PFSK-1 (cell line): Measurements from ENCODE around the gene INCA1.

Source experiments
- POLR2AphosphoS5 ChIP-seq: IDR thresholded peaks from 2 replicates; pipeline ENCODE4 v1.6.1; 2012; ENCODE audit warnings: low read depth, mild to moderate bottlenecking, control low read depth, low read length, moderate library complexity
- REST ChIP-seq, 2 experiments: IDR thresholded peaks; 2 replicates each; pipeline versions ENCODE4 v1.6.1 to v1.8.0; 2011 to 2012; ENCODE audit warnings: low read depth in 2 of 2, low read length in 2 of 2, control low read depth in 1 of 2, inconsistent platforms in 1 of 2, mild to moderate bottlenecking in 1 of 2, moderate library complexity in 1 of 2; ENCODE audit not compliant: insufficient read depth in 1 of 2
- TAF1 ChIP-seq: IDR thresholded peaks from 2 replicates; pipeline ENCODE4 v1.6.1; 2012; ENCODE audit warnings: low read length, control low read depth, borderline replicate concordance; ENCODE audit not compliant: insufficient read depth

GRCh38 chr17:4939546-4939795 is 57.9 kb downstream of the INCA1 start:
- TF ChIP-seq POLR2AphosphoS5, result no peak
- TF ChIP-seq REST (IDR thresholded peaks at IDR 0.05; ENCODE audit: insufficient read depth in 1 of 2, low read depth in 2 of 2, low read length in 2 of 2), result no peak
- no peak for TF ChIP-seq TAF1
